ENCODE data around the gene DHX8. TPM values are rescaled to one million over a fixed set of nuclear protein-coding genes. Genes with fewer than 3 reads are reported as not detected.
A peak's percentile ranks its signal among the peaks of the same experiment; 100 is the strongest.

DHX8 gene
- total and polyA plus RNA-seq, 2 of the 8 experiments (the other 6 are each of a cell fraction or from before 2014, with no cell fraction given), result 30.5 to 59.4 TPM

DNA sequence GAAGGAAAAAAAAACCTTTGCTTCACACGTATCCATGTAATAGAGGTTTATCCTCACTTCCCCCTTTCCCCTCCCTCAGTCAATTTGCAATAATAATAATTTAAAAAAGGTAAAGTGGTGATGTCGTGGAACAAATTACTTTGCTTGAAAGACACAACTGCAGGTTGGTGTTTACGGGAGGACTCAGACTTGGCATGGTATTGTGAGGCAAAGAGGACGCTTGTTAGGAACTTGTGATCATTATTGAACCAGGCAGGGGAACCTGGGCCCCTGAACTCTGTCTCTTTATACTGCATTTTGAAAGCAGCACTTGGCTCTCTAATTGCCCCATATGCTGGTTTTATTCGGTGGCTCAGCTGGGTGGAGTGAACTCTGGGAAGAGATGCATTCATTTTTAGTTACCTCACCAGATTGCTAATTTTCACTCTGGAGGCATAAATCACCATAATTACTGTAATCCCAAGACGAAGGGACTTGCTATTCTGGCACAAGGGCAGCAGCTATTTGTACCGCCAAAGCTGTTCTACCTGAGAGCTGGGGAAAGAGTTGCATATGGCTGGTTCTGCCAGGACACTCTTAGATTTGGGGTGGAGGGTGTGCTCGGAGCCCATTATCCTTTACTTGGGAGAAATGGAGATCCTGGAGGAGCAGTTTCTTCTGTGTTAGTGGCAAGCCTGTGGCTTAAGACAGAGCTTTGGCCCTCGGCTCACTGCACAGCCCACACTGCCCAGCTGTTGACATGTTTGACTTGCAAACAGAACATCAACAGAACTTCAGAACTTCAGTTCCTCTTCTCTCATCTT lies 5.7 kb upstream of the DHX8 start:
- H4K8ac ChIP-seq (ENCODE audit: extremely low read depth, insufficient read depth, low read length), result no peak overlapping the region; the same call in 1 of the 2 replicates
- ChIA-PET POLR2A (ENCODE audit: partially characterized antibody) (interaction anchor here (1.3 to 1.4 kb wide), 2 partner anchors 110 to 117 kb away, joined by 5 to 7 read pairs; no protein-coding TSS in a partner anchor), CTCF (ENCODE audit: partially characterized antibody) (interaction anchor here (0.6 to 10.6 kb wide), 5 partner anchors 14 to 143 kb away, joined by 3 to 296 read pairs (median 4); partner anchors contain the start of gene ARL4D)
- no peak overlapping the region for H2AK5ac ChIP-seq (ENCODE audit: low read depth, low read length)
- H4K20me1 ChIP-seq (replicated peaks in 1 of 2; ENCODE audit: control insufficient read depth in 1 of 2, insufficient read depth in 2 of 2, low read length in 2 of 2), result no peaks in the 10 kb centered on the region
- H3K9me3 ChIP-seq (ENCODE audit: insufficient read depth in 2 of 2, low read depth in 1 of 2, low read length in 1 of 2), result no peaks in the 10 kb centered on the region
- no peak overlapping the region for H2BK15ac ChIP-seq (ENCODE audit: low read length)
- no peaks in the 10 kb centered on the region for H3K79me1 ChIP-seq (ENCODE audit: low read depth, low read length)
- no peaks in the 10 kb centered on the region for H3K27me3 ChIP-seq (replicated peaks in 1 of 4; ENCODE audit: control insufficient read depth in 3 of 4, extremely low read depth in 1 of 4, insufficient read depth in 3 of 4, low read length in 3 of 4)
- no peak overlapping the region for H3K4me2 ChIP-seq (ENCODE audit: insufficient read depth in 1 of 2, low read depth in 2 of 2, low read length in 2 of 2)
- H2BK120ac ChIP-seq (replicated peaks; ENCODE audit: low read depth, low read length), result no peak overlapping the region
- H3K4ac ChIP-seq (replicated peaks; ENCODE audit: insufficient read length, low read depth, low read length), result no peak overlapping the region
- no peak overlapping the region for H3K18ac ChIP-seq (ENCODE audit: extremely low read depth, low read length)
- H3K14ac ChIP-seq (ENCODE audit: insufficient read length), result no peak overlapping the region
- H3K36me3 ChIP-seq (ENCODE audit: control insufficient read depth in 2 of 4, insufficient read depth in 4 of 4, low read length in 3 of 4), result no peaks in the 10 kb centered on the region
- TF ChIP-seq RAD21 (IDR thresholded peaks at IDR 0.05 in 1 of 2, conservative IDR thresholded peaks at IDR 0.05 in 1 of 2; ENCODE audit: low read depth in 2 of 2, low read length in 2 of 2) (no peak), POU5F1 (IDR thresholded peaks at IDR 0.05; ENCODE audit: low read depth, low read length) (no peak), SAP30 (IDR thresholded peaks at IDR 0.05; ENCODE audit: insufficient read depth, insufficient replicate concordance, low read length) (no peak), CTBP2 (IDR thresholded peaks at IDR 0.05; ENCODE audit: borderline replicate concordance, insufficient read depth, insufficient read length, low read length) (no peak), SP4 (IDR thresholded peaks at IDR 0.05; ENCODE audit: low read length) (no peak), BRCA1 (IDR thresholded peaks at IDR 0.05; ENCODE audit: low read depth, low read length) (no peak), TCF12 (IDR thresholded peaks at IDR 0.05; ENCODE audit: low read depth, low read length) (no peak), FOSL1 (IDR thresholded peaks at IDR 0.05; ENCODE audit: insufficient read depth, low read depth, low read length) (no peak), BACH1 (IDR thresholded peaks at IDR 0.05; ENCODE audit: low read length) (no peak), MAX (IDR thresholded peaks at IDR 0.05) (no peak)
- H3K23ac ChIP-seq (ENCODE audit: insufficient read length), result no peak overlapping the region
- no peak overlapping the region for H3K4me3 ChIP-seq (ENCODE audit: extremely low read depth in 1 of 4, insufficient read depth in 2 of 4, low read depth in 3 of 4, low read length in 4 of 4)
- FAIRE-seq (no peak), DNase-seq (ENCODE audit: low read depth in 1 of 2, low spot score in 2 of 2) (no peak)
- WGBS, 2 experiments (ENCODE audit: extremely low coverage in 1 of 2, insufficient coverage in 1 of 2, insufficient read length in 1 of 2, insufficient replicate concordance in 2 of 2, low coverage in 1 of 2, low lambda C conversion rate in 2 of 2, missing lambda C conversion rate in 1 of 2), result 80% methylated on average over 9 of the region's 9 CpGs; no CpG with 5 or more reads in 1 of the 2 experiments
- no peak overlapping the region for H2BK5ac ChIP-seq (ENCODE audit: low read depth, low read length)
- no peak overlapping the region for H2BK20ac ChIP-seq (ENCODE audit: low read length)
- H3K79me2 ChIP-seq (ENCODE audit: control insufficient read depth in 1 of 2, insufficient read depth in 2 of 2, low read length in 2 of 2), result no peaks in the 10 kb centered on the region
- no peak overlapping the region for H4K5ac ChIP-seq (ENCODE audit: insufficient read length, low read depth, low read length)
- no peak overlapping the region for H3K56ac ChIP-seq (replicated peaks; ENCODE audit: insufficient read length, low read depth, low read length)
- no peak overlapping the region for H3K27ac ChIP-seq (ENCODE audit: low read depth, low read length)
- peak overlapping the region; percentile 61 for H2AFZ ChIP-seq (ENCODE audit: low read length)
- no peaks in the 10 kb centered on the region; a peak in 2 of 7 replicates for H3K4me1 ChIP-seq (replicated peaks in 1 of 4; ENCODE audit: control insufficient read depth in 3 of 4, insufficient read depth in 4 of 4, low read length in 3 of 4)
- no peaks in the 10 kb centered on the region for H3K23me2 ChIP-seq (ENCODE audit: low read depth, low read length)
- H4K91ac ChIP-seq (replicated peaks; ENCODE audit: insufficient read length, low read length), result no peak overlapping the region
- H2BK12ac ChIP-seq (ENCODE audit: low read depth, low read length), result no peak overlapping the region
- no peak overlapping the region for H3K9ac ChIP-seq (replicated peaks in 1 of 4; ENCODE audit: extremely low read depth in 1 of 4, low read depth in 3 of 4, low read length in 3 of 4)

All from H1 (cell line).